GM19099 (cell line): Measurements from ENCODE around the gene ARFGAP1.
A peak's percentile ranks its signal among the peaks of the same experiment; 100 is the strongest.

Experiments used
- POLR2A ChIP-seq: IDR thresholded peaks from 3 replicates; pipeline ENCODE4 v1.6.1; 2011; ENCODE audit warnings: low read depth; ENCODE audit not compliant: insufficient read length; ENCODE audit errors: extremely low read depth

The ARFGAP1 gene

GRCh38 chr20:63272105-63273058, at the start of gene ARFGAP1:
TSS of gene ARFGAP1 (plus strand) at chr20:63272813. CDS start at chr20:63275581, 2,768 bp downstream.
- TF ChIP-seq POLR2A = peak; percentile 86

- no peak for TF ChIP-seq POLR2A
These were observed 49.3 kb upstream of the ARFGAP1 start for GRCh38 chr20:63223121-63223825.

GRCh38 chr20:63223826-63224207, 48.8 kb upstream of the ARFGAP1 start:
- TF ChIP-seq POLR2A = no peak

GRCh38 chr20:63224412-63225081, 48.1 kb upstream of the ARFGAP1 start:
- TF ChIP-seq POLR2A = no peak

GRCh38 chr20:63225082-63225454, 47.5 kb upstream of the ARFGAP1 start:
- no peak for TF ChIP-seq POLR2A

- TF ChIP-seq POLR2A = no peak
These were observed 46.3 kb upstream of the ARFGAP1 start for GRCh38 chr20:63226042-63226943.

GRCh38 chr20:63227260-63227659, 45.4 kb upstream of the ARFGAP1 start:
- TF ChIP-seq POLR2A = no peak

- TF ChIP-seq POLR2A = no peak
These were observed 43.8 kb upstream of the ARFGAP1 start for GRCh38 chr20:63228806-63229205.

GRCh38 chr20:63230800-63231268, 41.8 kb upstream of the ARFGAP1 start:
- no peak for TF ChIP-seq POLR2A

- no peak for TF ChIP-seq POLR2A
These were observed 40.2 kb upstream of the ARFGAP1 start for GRCh38 chr20:63232235-63233060.

GRCh38 chr20:63233061-63233344, 39.6 kb upstream of the ARFGAP1 start:
- TF ChIP-seq POLR2A = no peak

GRCh38 chr20:63233924-63234323, 38.7 kb upstream of the ARFGAP1 start:
- TF ChIP-seq POLR2A = no peak

GRCh38 chr20:63234693-63235398, 37.8 kb upstream of the ARFGAP1 start:
- TF ChIP-seq POLR2A = no peak
